Adrenal gland (tissue), 5 donors: ENCODE results near the gene TACR2.

ENCODE experiments used
- POLR2A ChIP-seq, 2 donors: fragments of 450-650 bp; IDR thresholded peaks; one replicate each; pipeline ENCODE4 v1.6.1; 2017; ENCODE audit warnings: antibody characterized with exemption in 2 of 2, mild to moderate bottlenecking in 2 of 2, moderate library complexity in 1 of 2
- TF ChIP-seq, protein P1 (sequence below), 6 experiments: fragments of 450-650 bp in 4 of 6; fragments of 200-600 bp in 2 of 6; sonication (generic) in 1 of 6; IDR thresholded peaks; 1 replicate in 5 of 6; 2 replicates in 1 of 6; pipeline versions ENCODE4 v1.5.1 to v1.8.0; 2016 to 2021; ENCODE audit warnings: antibody characterized with exemption in 6 of 6, mild to moderate bottlenecking in 2 of 6, moderate library complexity in 1 of 6
- donor health status: DM: no; HTN: no; CAD: no.

DNA sequence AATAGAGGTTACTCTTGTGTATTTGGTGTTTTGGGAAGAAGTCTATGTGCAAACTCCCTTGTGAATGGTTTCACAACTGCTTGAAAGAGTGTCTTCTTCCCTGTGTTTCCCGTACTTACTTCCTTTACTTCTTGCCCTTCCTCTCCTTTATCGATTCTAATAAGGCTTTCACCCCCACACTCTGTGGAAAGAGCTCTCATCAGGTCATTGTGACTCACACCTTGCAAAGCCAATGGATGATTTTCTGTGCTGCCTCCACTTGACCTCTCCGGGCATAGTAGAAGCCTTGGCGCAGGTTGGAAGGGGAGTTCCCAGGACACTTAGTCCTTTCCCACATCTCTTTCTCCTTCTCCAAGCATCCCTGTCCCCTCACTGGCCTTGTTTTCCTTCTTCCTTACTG, 28.3 kb upstream of the TACR2 start:
- TF ChIP-seq, protein P1, sequence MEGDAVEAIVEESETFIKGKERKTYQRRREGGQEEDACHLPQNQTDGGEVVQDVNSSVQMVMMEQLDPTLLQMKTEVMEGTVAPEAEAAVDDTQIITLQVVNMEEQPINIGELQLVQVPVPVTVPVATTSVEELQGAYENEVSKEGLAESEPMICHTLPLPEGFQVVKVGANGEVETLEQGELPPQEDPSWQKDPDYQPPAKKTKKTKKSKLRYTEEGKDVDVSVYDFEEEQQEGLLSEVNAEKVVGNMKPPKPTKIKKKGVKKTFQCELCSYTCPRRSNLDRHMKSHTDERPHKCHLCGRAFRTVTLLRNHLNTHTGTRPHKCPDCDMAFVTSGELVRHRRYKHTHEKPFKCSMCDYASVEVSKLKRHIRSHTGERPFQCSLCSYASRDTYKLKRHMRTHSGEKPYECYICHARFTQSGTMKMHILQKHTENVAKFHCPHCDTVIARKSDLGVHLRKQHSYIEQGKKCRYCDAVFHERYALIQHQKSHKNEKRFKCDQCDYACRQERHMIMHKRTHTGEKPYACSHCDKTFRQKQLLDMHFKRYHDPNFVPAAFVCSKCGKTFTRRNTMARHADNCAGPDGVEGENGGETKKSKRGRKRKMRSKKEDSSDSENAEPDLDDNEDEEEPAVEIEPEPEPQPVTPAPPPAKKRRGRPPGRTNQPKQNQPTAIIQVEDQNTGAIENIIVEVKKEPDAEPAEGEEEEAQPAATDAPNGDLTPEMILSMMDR (IDR thresholded peaks at IDR 0.05), result no peak
- no peak for TF ChIP-seq POLR2A (IDR thresholded peaks at IDR 0.05)
